GM19324 (cell line): Measurements from ENCODE around the gene AGBL4.

ENCODE experiments used
- ATAC-seq: cut with Tn5 transposase; IDR thresholded peaks from one replicate; pipeline ENCODE4 v1.9.1; 2021; ENCODE audit warnings: mild to moderate bottlenecking, moderate library complexity; ENCODE audit not compliant: unreplicated experiment, low FRiP score

AGBL4 gene

DNA sequence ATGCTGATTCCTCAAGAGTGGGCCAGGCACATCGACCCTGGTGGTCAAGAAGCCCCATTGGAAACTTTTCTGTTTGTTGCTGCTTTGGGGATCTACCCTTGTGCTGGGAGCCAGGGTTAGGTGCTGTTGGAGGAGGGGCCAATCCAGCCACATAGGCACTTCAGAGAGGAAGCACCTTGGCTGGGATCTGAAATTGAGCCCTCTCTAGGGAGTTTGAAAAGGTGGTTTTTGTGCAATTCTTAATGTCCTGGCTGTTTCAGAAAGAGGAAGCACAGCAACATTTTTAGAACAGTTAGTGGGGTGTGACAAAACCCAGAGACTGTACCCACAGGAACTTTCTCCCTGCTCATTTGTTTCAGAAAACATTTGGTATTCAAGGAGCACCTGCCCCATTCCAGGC lies 1229.9 kb downstream of the AGBL4 start:
- ATAC-seq = peak; percentile 70

DNA sequence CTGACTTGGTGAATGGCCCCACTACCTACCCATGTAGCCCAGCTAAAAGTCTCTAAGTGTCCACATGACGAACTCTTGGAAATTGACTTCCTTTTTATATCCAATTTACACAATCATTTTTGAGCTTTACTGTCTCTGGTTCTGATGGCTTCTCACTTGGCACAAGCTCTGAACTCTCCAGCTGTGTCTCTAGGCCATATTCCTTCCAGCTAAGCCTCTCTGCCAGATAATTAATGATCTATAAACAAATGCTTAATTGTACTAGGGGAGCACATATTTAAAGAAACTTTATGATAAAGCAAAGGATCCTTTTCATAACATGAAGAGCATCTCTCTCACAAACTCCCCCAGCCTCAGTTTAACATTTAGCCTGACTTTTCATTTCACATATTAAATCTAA lies 1230.8 kb downstream of the AGBL4 start:
- no peak for ATAC-seq

- ATAC-seq = no peak
Observed at GRCh38 chr1:48790397-48790796, 1233.4 kb downstream of the AGBL4 start.

- ATAC-seq = no peak
Observed at GRCh38 chr1:48789903-48790302, 1233.9 kb downstream of the AGBL4 start.

DNA sequence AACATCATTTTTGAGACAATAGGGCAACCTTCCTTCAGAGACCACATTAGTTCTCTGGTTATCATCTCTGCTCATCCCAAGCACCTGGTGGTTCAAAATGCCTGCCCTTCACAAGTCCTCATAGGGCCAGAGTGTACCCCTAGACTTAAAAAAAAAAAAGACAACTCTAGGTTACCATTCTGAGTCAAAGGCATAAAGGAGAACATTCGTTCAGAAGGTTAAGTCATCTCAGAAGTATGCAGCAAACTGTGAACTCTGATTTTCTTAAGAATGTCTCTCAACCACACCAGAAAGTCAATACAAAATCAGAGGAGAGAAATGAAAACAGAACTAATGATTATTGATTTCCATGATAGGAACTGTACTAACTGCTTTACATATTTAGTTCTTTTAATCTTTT lies 1237.9 kb downstream of the AGBL4 start:
- ATAC-seq = no peak

GRCh38 chr1:48784301-48784700 lies 1239.5 kb downstream of the AGBL4 start:
- ATAC-seq = no peak

GRCh38 chr1:48777219-48777895 lies 1246.4 kb downstream of the AGBL4 start:
- no peak for ATAC-seq

GRCh38 chr1:48776393-48777218 lies 1247.1 kb downstream of the AGBL4 start, which contains the start of gene BEND5:
Gene BEND5, minus strand, starts transcription at chr1:48776891. Its CDS starts 60 bp downstream, at chr1:48776831.
- peak; percentile 38 for ATAC-seq

GRCh38 chr1:48775831-48776392 lies 1247.8 kb downstream of the AGBL4 start:
- no peak for ATAC-seq

DNA sequence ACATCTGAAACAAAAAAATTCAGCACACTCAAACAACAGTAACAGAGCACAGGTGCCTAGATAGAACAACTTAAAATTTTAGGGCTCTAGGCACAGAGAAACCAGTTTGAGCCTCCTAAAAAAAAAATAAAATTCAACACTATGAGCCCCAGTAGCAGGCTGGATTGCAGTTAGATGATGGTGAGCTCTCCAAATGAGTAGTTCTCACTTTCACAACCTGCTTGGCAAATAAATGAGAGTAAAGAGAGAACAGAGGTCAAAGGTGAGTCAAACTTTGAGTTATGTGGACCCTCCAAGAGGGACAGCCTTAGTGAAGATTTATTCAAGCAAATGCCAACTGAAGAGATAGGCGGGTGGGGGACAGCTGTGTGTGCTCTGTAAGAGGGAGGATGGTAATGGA lies 1250.6 kb downstream of the AGBL4 start:
- ATAC-seq = no peak

DNA sequence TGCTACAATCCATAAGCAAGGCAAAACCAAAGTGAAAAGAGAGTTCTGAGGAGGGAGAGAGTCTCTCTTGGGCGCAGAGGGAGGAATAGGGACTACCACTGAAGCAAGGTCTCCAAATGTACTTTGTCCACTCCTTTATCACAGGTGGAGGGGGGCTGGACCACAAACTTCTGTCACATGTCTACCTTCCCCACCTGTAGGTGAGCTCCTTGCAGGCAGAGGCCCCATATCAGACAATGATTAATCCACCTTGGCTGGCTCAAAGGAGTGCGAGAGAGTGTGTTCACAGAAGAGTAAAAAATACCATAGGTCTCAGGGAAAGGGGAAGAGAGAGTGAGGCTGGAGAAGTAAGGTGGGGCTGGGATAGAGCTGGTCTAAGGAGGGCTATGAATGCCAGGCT lies 1251.5 kb downstream of the AGBL4 start:
- no peak for ATAC-seq

DNA sequence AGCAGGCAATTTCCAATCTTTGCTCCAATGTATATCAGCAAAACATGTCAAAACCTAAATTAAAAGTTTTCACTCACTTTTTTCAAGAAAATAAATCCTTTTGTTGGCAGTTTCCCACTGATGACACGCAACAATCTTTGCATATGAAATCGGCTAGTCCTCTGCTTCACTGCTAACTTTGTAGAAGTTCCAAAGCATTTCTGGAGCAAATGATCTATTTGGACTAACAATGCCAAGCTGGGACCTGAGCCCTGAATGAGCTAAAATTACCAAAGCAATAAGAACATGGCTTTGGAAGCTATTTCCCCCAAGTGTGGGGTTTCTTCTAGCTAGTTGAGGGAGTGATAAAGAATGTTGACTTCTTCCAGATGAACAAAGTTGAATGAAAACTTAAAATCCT lies 1252.2 kb downstream of the AGBL4 start:
- no peak for ATAC-seq

GRCh38 chr1:48767975-48768510 lies 1255.7 kb downstream of the AGBL4 start:
- ATAC-seq = no peak

GRCh38 chr1:48765335-48765734 lies 1258.4 kb downstream of the AGBL4 start:
- ATAC-seq = no peak

DNA sequence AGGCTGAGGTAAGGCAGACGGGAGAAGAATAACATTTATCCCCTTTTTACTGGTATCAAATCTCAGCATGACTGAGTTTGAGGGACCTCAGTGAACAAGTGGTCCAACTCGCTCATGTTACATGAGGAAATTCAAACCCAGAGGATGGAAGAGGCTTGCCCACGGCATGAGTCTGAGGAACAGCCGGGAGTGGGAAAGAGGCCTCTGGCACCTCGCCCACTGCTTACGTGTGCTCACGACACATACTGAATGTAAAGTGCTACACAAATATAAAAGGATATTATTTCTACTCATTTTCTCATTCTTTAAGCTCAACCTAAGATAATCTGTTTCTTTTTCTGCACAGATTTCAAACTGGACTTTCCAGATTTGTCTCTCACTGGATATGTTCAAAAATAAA lies 1261.8 kb downstream of the AGBL4 start:
- no peak for ATAC-seq

DNA sequence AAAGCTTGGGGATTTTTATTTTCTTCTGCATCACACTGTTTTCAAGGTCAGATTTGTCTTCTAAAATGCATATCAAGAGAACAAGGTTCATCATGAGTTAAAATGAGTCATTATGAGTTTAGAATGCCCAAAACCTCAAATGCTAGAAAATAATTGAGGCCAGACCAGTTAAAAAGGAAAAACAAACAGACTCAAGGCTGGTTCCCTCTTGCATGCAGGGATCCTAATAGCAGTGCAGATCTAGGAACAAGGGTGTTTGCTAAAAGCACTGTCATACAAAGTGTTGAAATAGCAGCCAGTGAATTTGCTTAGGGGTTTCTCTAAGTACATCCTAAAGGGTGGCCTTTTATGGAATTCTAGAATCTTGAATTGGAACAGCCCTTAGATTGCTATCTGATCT lies 1262.3 kb downstream of the AGBL4 start:
- no peak for ATAC-seq

DNA sequence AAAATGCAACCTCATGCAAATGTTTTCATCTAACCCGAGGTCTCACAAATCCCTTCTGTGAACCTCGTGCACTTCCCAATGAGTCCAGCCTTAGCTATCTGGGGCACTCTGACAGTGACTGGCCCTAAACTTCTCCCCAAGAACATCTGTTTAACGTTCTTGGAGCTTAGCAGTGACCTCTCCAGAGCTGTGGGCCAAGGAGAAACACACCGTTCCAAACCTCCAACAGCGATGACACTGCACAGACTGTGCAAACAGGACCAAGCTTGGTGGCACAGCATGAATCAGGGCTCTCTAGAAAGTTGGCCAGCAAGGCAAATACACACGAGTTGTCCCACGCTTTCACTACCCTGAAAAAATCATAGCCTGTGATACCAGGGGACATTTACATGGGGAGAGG lies 1262.9 kb downstream of the AGBL4 start:
- ATAC-seq = no peak

DNA sequence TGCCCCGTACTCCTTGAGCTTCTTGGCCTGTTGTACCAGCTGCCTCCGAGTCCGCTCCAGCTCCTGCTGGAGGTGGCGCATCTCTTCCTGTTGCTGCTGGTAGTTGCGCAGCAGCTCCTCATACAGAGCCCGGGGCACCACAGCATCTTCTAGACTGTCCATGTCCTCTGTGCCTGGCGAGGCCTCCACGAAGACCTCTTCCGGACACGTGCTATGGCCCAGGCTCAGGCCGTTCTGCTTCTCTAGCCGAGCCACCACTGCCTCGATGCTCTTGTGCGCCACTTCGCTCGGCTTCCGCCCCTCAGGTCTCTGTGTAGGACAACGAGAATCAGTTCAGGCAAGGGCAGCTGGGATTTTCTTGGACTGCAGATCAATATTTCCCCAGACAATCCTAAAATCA lies 1264.8 kb downstream of the AGBL4 start:
- no peak for ATAC-seq

DNA sequence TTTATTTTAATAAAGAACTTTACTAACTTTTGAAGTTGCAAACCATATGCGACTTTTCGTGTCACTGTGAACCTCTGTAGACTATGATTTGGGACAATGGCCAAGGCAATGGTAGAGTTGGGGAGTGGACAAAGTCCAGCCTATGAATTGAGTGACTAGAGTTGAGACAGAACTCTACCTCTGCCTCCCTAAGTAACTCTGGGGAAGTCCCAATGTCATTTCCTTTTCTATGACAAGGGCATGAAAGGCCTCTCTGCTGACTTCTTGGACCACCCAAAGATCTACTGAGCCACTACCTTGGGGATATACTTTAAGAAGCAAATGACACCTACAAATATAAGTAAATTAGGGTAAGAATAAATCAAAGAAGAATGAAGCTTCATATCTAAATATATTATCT lies 1266.4 kb downstream of the AGBL4 start:
- ATAC-seq = no peak

DNA sequence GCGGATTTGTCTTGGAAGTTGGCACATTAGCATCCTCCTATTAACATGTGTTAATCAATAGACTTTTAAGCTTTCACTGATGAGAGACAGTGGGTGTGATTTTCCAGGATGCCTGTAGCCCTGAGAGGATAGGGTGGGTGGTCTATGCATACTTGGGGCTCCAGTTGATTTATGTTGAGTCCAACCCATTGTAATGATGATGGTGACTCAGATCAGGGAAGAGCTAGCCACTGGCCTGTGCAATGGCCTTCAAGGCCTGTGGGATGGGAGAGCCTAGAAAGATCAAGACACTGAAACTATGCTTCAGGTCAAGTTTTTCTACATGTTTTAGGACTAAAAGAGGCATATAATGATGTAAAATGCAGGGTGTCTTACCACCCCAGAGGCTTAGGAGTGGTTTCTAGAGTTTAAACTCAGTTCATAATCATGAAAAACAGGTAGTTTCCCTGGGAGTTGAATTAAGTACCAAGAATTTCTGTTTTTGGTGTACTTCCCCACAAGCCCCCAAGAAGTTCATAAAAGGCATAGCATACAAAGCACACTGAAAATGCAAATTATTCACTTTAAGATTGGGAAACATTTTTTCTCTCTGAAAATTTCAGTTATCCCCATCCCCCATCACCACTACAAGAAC lies 1267.0 kb downstream of the AGBL4 start:
- ATAC-seq = no peak

DNA sequence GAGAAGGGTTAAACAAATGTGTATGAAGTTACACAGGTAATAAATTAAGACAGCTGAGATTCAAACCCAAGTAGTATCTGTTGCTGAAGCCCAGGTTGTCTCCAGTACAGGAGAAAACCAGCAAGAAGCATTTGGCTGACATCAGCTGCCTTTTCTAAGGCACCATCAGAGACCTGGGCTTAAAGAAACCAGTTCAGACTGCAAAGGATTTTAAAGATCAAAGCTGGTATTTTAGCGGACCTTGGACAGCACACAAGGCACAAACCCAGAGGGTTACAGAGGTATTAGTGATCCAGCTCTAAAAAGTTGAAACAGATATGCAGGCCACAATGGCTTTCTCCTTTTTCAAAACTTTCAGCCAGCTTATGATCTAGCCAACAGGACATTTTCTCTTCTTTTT lies 1270.5 kb downstream of the AGBL4 start:
- no peak for ATAC-seq
